Heart right ventricle (tissue), 16 donors: ENCODE measurements around the gene BRI3. TPM values are rescaled to one million over a fixed set of nuclear protein-coding genes. Genes with fewer than 3 reads are reported as not detected.

Experiments used
- ATAC-seq, 8 donors: fragments of 200-7000 bp; cut with Tn5 transposase; one replicate each; pipeline ENCODE4 v1.9.1; 2020; ENCODE audit warnings: mild to moderate bottlenecking in 8 of 8, moderate library complexity in 8 of 8, moderate number of reproducible peaks in 1 of 8
- DNase-seq, 2 donors: peaks; one replicate each; pipeline ENCODE4 v3.0.0-alpha.2; 2020
- H3K27ac ChIP-seq, 10 donors: fragments of 200-600 bp; sonication (generic) in 2 of 10; one replicate each; pipeline versions ENCODE4 v1.5.0 to v1.8.0; 2020 to 2022; ENCODE audit warnings: mild to moderate bottlenecking in 3 of 10
- H3K27me3 ChIP-seq, 7 donors: fragments of 200-600 bp; one replicate each; pipeline ENCODE4 v1.8.0; 2021 to 2022; ENCODE audit warnings: mild to moderate bottlenecking in 2 of 7
- H3K36me3 ChIP-seq, 9 donors: fragments of 200-600 bp; sonication (generic) in 1 of 9; one replicate each; pipeline versions ENCODE4 v1.5.0 to v1.8.0; 2020 to 2022; ENCODE audit warnings: mild to moderate bottlenecking in 2 of 9
- H3K4me1 ChIP-seq, 9 donors: fragments of 200-600 bp; sonication (generic) in 1 of 9; one replicate each; pipeline versions ENCODE4 v1.5.0 to v1.8.0; 2020 to 2022; ENCODE audit warnings: mild to moderate bottlenecking in 4 of 9
- H3K4me3 ChIP-seq, 10 donors: fragments of 200-600 bp; sonication (generic) in 2 of 10; one replicate each; pipeline versions ENCODE4 v1.5.0 to v1.8.0; 2020 to 2022; ENCODE audit warnings: mild to moderate bottlenecking in 7 of 10, moderate library complexity in 2 of 10
- H3K9me3 ChIP-seq, 11 donors: fragments of 200-600 bp in 10 of 11; sonication (generic) in 2 of 11; one replicate each; pipeline versions ENCODE4 v1.5.0 to v1.8.0; 2013 to 2022; ENCODE audit warnings: mild to moderate bottlenecking in 2 of 11, control low read depth in 1 of 11, moderate library complexity in 1 of 11
- CTCF ChIP-seq, 9 donors: fragments of 200-600 bp; sonication (generic) in 2 of 9; IDR thresholded peaks; one replicate each; pipeline versions ENCODE4 v1.5.0 to v1.8.0; 2021 to 2022; ENCODE audit warnings: antibody characterized with exemption in 9 of 9, mild to moderate bottlenecking in 5 of 9, moderate library complexity in 1 of 9
- WGBS, 2 donors: extraction: QIAGEN DNeasy Blood & Tissue Kit; methylation state at CpG; one replicate each; pipeline ENCODE4 v1.1.7; 2013; ENCODE audit warnings: inconsistent platforms in 1 of 2; 5-methylcytosine and 5-hydroxymethylcytosine counted together
- intact Hi-C, 10 donors: fragments of 100-400 bp; cut with DNase I; formaldehyde crosslinking; loops; one replicate each; pipeline versions ENCODE4 v1.11.1 to v1.14.2; 2022
- polyA plus RNA-seq, 2 donors: library from polyadenylated mRNA; stranded (reverse); fragments of 200-250 nt; gene quantifications; one replicate each; pipeline ENCODE4 v1.2.3, GENCODE V29; 2013
- total RNA-seq, 10 donors: library from RNA; stranded (reverse); fragmentation: NEBNext Ultra II Directional in 3 of 10; extraction: Animal tissue kit (Norgen Biotek cat#: 25700) in 3 of 10; gene quantifications; one replicate each; pipeline versions ENCODE4 v1.2.1 to v1.2.4, GENCODE V29; 2021 to 2023
- donor health status: Arrhythmogenic right ventricular cardiomyopathy.
- donor health status: ischemic (EF 13 %, LVEDD 7.1; RV severe dilation, severe dysfunction).
- donor health status: healthy with polysubstance abuse.
- donor health status: DM: no; HTN: yes; CAD: no.
- donor health status: DM: no; HTN: no; CAD: no.
- donor health status: ischemic (EF 25% LVEDD 6.9; RV normal size, moderate dysfunction).
- donor health status: ischemic (EF 25% LVEDD 5.7; RV mildly dilated, moderate dysfunction).
- donor health status: healthy.
- donor health status: DM: yes; HTN: yes; CAD: no.
- donor health status: Ischemic cardiomyopathy.
- donor health status: ischemic (EF 35%, LVEDD 5.7; RV mildly dilated, moderate dysfunction).
- donor health status: nonischemic (EF 11% LVEDD 7.7; RV severe dilation, severe dysfunction).
- donor health status: DM: yes; HTN: yes; CAD: no.
- donor health status: PGD.
- donor health status: ischemic (EF 29% LVEDD 5.4; RV normal size, mild dysfunction).
- donor health status: nonischemic (EF 23%, LVEDD 6.1; RV moderate dilation, normal function).

BRI3 gene
- total and polyA plus RNA-seq, 12 donors: 135 to 267 (median 218) TPM

GRCh38 chr7:98324782-98325181 lies 43.3 kb downstream of the BRI3 start:
- DNase-seq: no peak
- H3K4me3 ChIP-seq: no peak overlapping the region
- 95 to 97% methylated on average over 6 of the region's 6 CpGs for WGBS, 2 donors
- H3K27ac ChIP-seq: no peak overlapping the region
- no peaks in the 10 kb centered on the region for H3K9me3 ChIP-seq
- peaks cover 1 to 28% (median 6%) of the 10 kb centered on the region in 9 donors for H3K4me1 ChIP-seq
- peaks cover 0 to 16% (median 3%) of the 10 kb centered on the region in 7 donors for H3K27me3 ChIP-seq
- ATAC-seq: no peak
- no peaks in the 10 kb centered on the region for H3K36me3 ChIP-seq
- intact Hi-C loops: no loop called here
- TF ChIP-seq CTCF (IDR thresholded peaks at IDR 0.05): no peak

GRCh38 chr7:98329100-98329790 lies 47.8 kb downstream of the BRI3 start:
- no peaks in the 10 kb centered on the region for H3K36me3 ChIP-seq
- H3K27ac ChIP-seq: peak overlapping the region; percentile 50 to 88 (median 76)
- ATAC-seq: peak; percentile 83 to 96 (median 91)
- H3K27me3 ChIP-seq: no peaks in the 10 kb centered on the region
- peaks cover 0 to 6% (median 0%) of the 10 kb centered on the region in 11 donors for H3K9me3 ChIP-seq
- TF ChIP-seq CTCF (IDR thresholded peaks at IDR 0.05): no peak
- intact Hi-C loops: loop anchor here in 2 of 10 donors (1.0 to 2.0 kb wide), 3 partner anchors 36 to 72 kb away; partner anchors contain the start of gene BAIAP2L1 (in 1 of the 2)
- peak overlapping the region in 3 of 10 donors; percentile 3 to 12 (median 6) for H3K4me3 ChIP-seq
- DNase-seq: peak; percentile 29 to 61
- 43 to 48% methylated on average over 14 of the region's 14 CpGs for WGBS, 2 donors
- H3K4me1 ChIP-seq: peaks cover 2 to 20% (median 10%) of the 10 kb centered on the region in 9 donors

- TF ChIP-seq CTCF (IDR thresholded peaks at IDR 0.05): no peak
- WGBS, 2 donors: 53 to 55% methylated on average over 9 of the region's 9 CpGs
- H3K4me1 ChIP-seq: peaks cover 2 to 20% (median 10%) of the 10 kb centered on the region in 9 donors
- H3K27me3 ChIP-seq: no peaks in the 10 kb centered on the region
- peak overlapping the region in 9 of 10 donors; percentile 50 to 88 (median 74) for H3K27ac ChIP-seq
- DNase-seq: no peak
- peak overlapping the region in 1 of 10 donors; percentile 12 for H3K4me3 ChIP-seq
- intact Hi-C loops: loop anchor here in 3 of 10 donors (1.0 to 10.0 kb wide), 4 partner anchors 35 to 71 kb away; partner anchors contain the start of gene BAIAP2L1 (in 1 of the 3)
- H3K9me3 ChIP-seq: peaks cover 0 to 6% (median 0%) of the 10 kb centered on the region in 11 donors
- H3K36me3 ChIP-seq: no peaks in the 10 kb centered on the region
- no peak for ATAC-seq
Measured at GRCh38 chr7:98329791-98330373, 48.4 kb downstream of the BRI3 start.

- no peak overlapping the region for H3K27ac ChIP-seq
- WGBS, 2 donors: 94 to 96% methylated on average over 5 of the region's 5 CpGs
- TF ChIP-seq CTCF (IDR thresholded peaks at IDR 0.05): no peak
Measured at GRCh38 chr7:98330926-98331529, 49.5 kb downstream of the BRI3 start.

More at GRCh38 chr7:98330926-98331529, 49.5 kb downstream of the BRI3 start:
- H3K27me3 ChIP-seq: no peaks in the 10 kb centered on the region
- no peak for DNase-seq
- no peaks in the 10 kb centered on the region for H3K36me3 ChIP-seq
- peaks cover 0 to 6% (median 0%) of the 10 kb centered on the region in 11 donors for H3K9me3 ChIP-seq
- H3K4me3 ChIP-seq: no peak overlapping the region
- ATAC-seq: no peak
- H3K4me1 ChIP-seq: peaks cover 2 to 20% (median 10%) of the 10 kb centered on the region in 9 donors
- intact Hi-C loops: loop anchor here in 1 of 10 donors (10.0 kb wide), 1 partner anchor 64 kb away; no protein-coding TSS in a partner anchor
